ENCODE measurements around the gene RASL10A. TPM values are rescaled to one million over a fixed set of nuclear protein-coding genes. Genes with fewer than 3 reads are reported as not detected.

Gene RASL10A
- total and polyA plus RNA-seq, 9 of the 15 experiments (the other 6 are each of a cell fraction or from before 2014, with no cell fraction given), result 0.17 to 1.2 (median 0.45) TPM; not detected in 3

DNA sequence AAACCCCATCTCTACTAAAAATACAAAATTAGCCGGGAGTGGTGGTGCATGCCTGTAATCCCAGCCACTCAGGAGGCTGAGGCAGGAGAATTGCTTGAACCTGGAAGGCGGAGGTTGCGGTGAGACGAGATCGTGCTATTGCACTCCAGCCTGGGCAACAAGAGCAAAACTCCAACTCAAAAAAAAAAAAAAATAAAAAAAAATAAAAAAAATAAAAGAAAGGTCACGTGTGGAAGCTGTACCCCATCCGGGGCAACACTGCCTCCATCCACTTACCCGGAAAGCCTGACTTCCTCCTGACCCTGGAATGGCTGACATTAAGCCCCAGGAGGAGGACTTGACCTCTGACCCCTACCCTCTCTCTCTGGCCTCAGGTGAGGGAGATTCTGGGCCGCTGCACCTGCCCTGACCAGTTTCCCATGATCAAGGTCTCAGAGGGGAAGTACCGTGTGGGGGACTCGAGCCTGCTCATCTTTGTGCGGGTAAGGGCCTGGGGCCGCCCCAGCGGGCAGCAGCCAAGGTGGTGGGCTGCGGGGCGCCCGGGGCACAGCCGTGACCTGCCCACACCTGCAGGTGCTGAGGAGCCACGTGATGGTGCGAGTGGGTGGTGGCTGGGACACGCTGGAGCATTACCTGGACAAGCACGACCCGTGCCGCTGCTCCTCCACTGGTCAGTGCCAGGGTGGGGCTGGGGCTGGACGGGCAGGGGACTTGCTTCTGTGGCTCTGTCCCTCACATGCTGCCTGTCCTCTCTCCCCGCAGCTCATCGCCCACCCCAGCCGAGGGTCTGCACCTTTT, 5.2 kb downstream of the RASL10A start:
- Histone ChIP-seq H3K4me2 (ENCODE audit: insufficient read depth, low read length) (no peak overlapping the region), H3K4me3 (no peak overlapping the region), H3K9ac (ENCODE audit: insufficient read depth in 1 of 2, low read depth in 2 of 2, low read length in 2 of 2) (peak overlapping the region in 1 of 2 experiments; percentile 72; a peak in 1 of 4 replicates), H3K27me3 (ENCODE audit: control insufficient read depth in 2 of 2, insufficient read depth in 2 of 2, low read length in 2 of 2) (no peaks in the 10 kb centered on the region), H3K36me3 (ENCODE audit: control insufficient read depth, insufficient read depth, low read length) (peaks cover 9% of the 10 kb centered on the region; the same call in 1 of the 3 replicates), H3K79me2 (ENCODE audit: control insufficient read depth, insufficient read depth, low read length) (peaks cover 18% of the 10 kb centered on the region), H3K4me1 (replicated peaks in 1 of 2; ENCODE audit: control insufficient read depth in 2 of 2, insufficient read depth in 2 of 2, low read length in 2 of 2) (peaks cover 14 to 90% of the 10 kb centered on the region in 2 experiments; a peak in 4 of 5 replicates), H4K20me1 (replicated peaks; ENCODE audit: control insufficient read depth, insufficient read depth, low read length) (no peaks in the 10 kb centered on the region), H3K9me3 (replicated peaks; ENCODE audit: control insufficient read depth, insufficient read depth, low read depth, low read length) (no peaks in the 10 kb centered on the region), H3K27ac (ENCODE audit: extremely low read depth, low read depth, low read length) (no peak overlapping the region), H2AFZ (ENCODE audit: low read depth, low read length) (no peak overlapping the region), H3K9me1 (ENCODE audit: control insufficient read depth, insufficient read depth, low read length) (no peaks in the 10 kb centered on the region)
- ATAC-seq (no peak), FAIRE-seq (no peak), DNase-seq (ENCODE audit: extremely low read depth in 1 of 4, low spot score in 3 of 4) (no peak)
- WGBS (ENCODE audit: insufficient coverage, low coverage, missing lambda C conversion rate), result 58% methylated on average over 11 of the region's 28 CpGs
- intact Hi-C loops (cut with micrococcal nuclease) (no loop called here), in situ Hi-C loops (cut with MboI) (no loop called here)
- TF ChIP-seq, protein P1, sequence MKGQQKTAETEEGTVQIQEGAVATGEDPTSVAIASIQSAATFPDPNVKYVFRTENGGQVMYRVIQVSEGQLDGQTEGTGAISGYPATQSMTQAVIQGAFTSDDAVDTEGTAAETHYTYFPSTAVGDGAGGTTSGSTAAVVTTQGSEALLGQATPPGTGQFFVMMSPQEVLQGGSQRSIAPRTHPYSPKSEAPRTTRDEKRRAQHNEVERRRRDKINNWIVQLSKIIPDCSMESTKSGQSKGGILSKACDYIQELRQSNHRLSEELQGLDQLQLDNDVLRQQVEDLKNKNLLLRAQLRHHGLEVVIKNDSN (CRISPR knock-in tag; IDR thresholded peaks at IDR 0.05), result peak; percentile 30; the same call in 1 of the 2 replicates
- TF ChIP-seq ZKSCAN3 (CRISPR knock-in tag; IDR thresholded peaks at IDR 0.05) (no peak), NR2C2 (CRISPR knock-in tag; IDR thresholded peaks at IDR 0.05) (peak; percentile 41; the same call in 1 of the 2 replicates), NR2C2 (tag; IDR thresholded peaks at IDR 0.05) (peak; percentile 44; the same call in 1 of the 2 replicates), PCBP1 (IDR thresholded peaks at IDR 0.05; ENCODE audit: low read depth, low read length, poor library complexity, severe bottlenecking) (peak; percentile 47), HNRNPUL1 (IDR thresholded peaks at IDR 0.05; ENCODE audit: low read length) (no peak), NR2C1 (IDR thresholded peaks at IDR 0.05) (peak; percentile 68), NR2C1 (tag; IDR thresholded peaks at IDR 0.05) (peak; percentile 72), POLR2G (IDR thresholded peaks at IDR 0.05; ENCODE audit: low read depth, low read length) (0 out of 2 replicates have a peak, but pooled peaks have one; percentile 7), HNRNPL (IDR thresholded peaks at IDR 0.05; ENCODE audit: low read depth, low read length) (0 out of 2 replicates have a peak, but pooled peaks have one; percentile 42)
- CTCF ChIA-PET (ENCODE audit: low intra/inter-chr PET ratio), result no interaction called here
- POLR2A ChIA-PET, result interaction anchor here (0.6 kb wide), 1 partner anchor 685 kb away, joined by 3 read pairs; no protein-coding TSS in a partner anchor
- BruUV-seq (replicated peaks), result no TSS peak

Measured in K562 (cell line).